HG03066 (cell line): Measurements from ENCODE around the gene KCNQ4.

Experiments used
- ATAC-seq: cut with Tn5 transposase; IDR thresholded peaks from one replicate; pipeline ENCODE4 v1.9.1; 2021; ENCODE audit warnings: low read depth; ENCODE audit not compliant: unreplicated experiment

Gene KCNQ4

GRCh38 chr1:40776236-40777072, 7.1 kb upstream of the KCNQ4 start:
- no peak for ATAC-seq

DNA sequence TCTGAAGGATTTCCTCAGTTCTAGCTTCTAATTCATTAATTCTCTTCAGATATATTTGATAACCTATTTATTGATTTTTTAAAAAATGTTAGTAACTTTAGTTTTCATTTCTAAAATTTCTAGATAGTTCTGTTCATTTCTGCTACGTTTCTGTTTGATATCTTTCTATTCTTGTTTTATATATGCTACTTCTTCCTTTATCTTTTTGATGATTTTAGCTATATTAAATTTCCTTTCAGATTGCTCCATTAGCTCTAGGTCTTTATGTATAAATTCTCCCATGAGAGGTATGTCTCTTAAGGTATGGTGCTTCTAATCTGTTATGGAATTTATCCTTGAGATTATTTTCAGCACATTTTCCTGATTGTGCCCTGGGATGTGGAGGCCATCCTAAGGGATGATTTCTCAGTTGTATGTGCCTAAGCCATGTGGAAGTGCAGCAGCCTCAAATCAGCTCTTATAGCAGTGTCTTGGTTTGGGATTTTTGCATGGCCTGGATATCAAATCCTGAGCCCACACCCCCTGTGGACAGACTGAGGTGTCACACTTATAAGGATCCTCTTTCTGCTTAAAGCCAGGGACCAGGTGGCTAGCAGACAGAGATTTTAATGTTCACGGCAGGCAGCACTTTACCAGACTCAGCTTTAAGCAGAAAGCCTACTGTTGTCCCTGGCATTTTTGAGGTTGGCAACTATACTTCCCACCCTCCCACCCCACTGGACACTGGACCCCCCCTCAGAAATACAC, 6.2 kb upstream of the KCNQ4 start:
- ATAC-seq: no peak

- ATAC-seq: no peak
Measured at GRCh38 chr1:40780678-40781607, 2.6 kb upstream of the KCNQ4 start.

GRCh38 chr1:40781608-40781971, 2.0 kb upstream of the KCNQ4 start:
- no peak for ATAC-seq

DNA sequence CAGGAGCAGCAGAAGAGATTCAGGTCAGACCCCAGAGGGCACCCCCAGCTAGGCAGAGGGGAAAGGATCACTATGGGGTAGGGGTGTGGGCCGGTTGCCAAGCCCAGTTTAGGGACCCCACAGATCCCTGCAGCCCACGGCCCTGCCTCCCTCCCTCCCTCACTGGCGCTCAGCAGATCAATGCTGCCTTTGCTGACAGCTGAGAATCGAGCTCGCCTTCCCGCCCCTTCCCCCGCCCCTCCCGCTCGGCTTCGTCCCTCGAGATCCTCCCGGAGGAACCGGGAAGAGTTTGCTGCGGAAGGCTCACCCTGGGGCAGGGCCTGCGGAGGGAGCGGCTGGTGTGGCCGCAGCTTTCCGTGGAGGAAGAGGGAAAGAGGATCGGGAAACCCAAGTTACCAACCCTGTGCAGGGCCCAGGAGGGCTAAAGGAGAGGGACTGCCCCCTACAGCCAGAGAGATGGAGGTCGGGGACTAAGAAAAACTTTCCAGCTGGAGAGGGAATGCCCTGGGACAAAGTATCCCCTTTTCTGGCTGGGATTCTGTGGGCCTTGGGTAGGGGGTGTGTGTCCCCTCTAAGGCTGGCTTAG, 1.1 kb upstream of the KCNQ4 start:
- no peak for ATAC-seq

DNA sequence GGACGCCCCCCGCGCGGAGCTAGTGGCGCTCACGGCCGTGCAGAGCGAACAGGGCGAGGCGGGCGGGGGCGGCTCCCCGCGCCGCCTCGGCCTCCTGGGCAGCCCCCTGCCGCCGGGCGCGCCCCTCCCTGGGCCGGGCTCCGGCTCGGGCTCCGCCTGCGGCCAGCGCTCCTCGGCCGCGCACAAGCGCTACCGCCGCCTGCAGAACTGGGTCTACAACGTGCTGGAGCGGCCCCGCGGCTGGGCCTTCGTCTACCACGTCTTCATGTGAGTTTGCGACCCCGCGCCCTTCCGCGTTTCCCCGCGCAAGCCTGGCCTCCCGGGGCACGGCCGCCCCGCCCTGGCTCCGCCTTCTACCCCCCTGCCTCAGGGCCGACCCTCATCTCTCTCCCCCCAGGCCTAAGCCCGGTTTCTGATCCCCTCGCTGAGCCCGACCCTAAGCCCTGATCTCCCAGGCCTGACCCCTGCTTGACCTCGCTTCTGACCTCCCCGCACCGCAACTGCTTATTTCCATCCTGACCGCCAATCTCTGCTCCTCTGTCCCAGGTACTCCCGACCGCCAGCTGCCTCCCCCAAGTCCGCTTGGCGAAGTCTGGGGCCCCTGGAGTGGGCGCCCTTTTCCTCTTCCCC, 669 bp downstream of the KCNQ4 start:
- no peak for ATAC-seq

GRCh38 chr1:40784771-40785151, 1.2 kb downstream of the KCNQ4 start:
- no peak for ATAC-seq

DNA sequence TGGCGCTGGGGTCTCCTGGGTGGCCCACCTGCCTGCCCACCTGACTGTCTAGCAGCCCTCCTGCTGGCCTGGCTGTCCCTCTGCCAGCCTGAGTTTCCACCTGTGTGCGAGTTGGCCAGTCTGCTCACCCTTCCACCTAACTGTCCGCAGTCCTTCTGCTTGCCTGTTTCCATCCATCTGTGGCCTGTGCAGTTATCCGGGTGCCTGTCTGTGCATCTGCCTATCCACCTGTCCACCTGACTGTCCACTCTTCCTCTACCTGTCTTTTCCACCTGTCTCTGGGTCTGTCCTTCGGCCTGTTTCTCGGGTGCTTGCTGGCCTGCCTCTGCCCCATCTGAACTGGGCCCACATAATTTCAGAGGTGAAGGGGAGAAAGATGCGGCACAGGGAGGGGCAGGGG, 1.9 kb downstream of the KCNQ4 start:
- ATAC-seq: no peak

DNA sequence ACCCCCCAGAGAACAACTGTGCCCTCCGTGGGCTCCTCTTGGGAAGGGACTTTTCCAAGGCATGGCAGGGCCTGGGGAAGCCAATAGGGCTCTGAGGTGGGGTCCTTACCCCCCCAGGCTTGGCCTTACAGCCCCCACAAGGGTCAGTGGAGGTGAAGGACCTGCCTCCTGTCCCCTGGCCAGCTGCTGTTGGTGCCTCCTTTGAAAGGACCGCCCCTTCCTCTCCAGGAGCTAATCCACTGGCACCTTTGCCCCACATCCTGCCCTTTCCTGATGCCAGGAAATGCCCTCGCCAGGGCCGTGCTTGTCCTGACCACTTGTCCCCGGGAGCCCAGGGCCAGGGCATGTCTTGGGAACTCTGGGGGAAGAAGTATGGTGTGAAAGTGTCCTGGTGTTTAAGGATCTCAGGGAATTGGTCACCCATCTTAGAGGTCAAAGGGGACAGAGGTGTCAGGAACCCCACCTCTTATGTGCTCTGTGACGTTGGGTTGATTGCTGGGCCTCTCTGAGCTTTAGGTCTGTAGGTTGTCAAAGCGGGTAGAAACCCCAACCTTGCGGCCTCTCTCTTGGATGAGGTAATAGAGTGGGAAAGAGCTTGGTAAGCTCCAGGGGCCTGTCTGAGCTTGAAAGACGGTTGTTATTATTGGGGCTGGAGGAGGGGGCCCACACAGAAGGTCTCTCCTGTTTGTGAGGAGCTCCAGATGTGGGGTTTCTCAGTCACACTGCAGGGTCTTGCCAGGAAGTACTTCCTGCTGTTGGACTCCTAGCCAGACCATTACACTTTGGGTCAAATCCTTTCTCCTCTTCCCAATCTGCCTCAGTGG, 2.8 kb downstream of the KCNQ4 start:
- no peak for ATAC-seq

- no peak for ATAC-seq
Measured at GRCh38 chr1:40786995-40787705, 3.6 kb downstream of the KCNQ4 start.

- ATAC-seq: no peak
Measured at GRCh38 chr1:40787737-40788560, 4.4 kb downstream of the KCNQ4 start.

- ATAC-seq: no peak
Measured at GRCh38 chr1:40788561-40789341, 5.2 kb downstream of the KCNQ4 start.

- ATAC-seq: no peak
Measured at GRCh38 chr1:40789342-40789598, 5.7 kb downstream of the KCNQ4 start.

- ATAC-seq: no peak
Measured at GRCh38 chr1:40789661-40790430, 6.3 kb downstream of the KCNQ4 start.

DNA sequence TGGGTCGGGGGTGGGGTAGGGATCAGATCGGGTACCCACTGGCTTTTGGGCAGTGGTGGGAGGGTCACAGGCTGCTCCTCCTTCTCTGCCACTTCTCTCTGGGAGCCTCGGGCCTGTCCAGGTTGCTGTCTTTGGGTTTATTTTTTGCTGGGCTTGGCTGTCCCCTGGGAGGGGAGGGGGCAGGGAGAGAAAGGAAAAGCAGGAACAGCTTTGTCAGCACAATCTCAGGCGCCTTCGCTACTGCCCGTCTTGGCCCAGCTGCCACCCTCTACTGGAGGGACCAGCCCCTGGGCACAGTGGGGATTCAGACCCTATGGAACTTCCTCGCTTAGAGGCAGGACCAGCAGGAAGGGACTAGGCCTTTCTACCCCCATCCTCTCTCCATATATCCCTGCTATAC, 8.4 kb downstream of the KCNQ4 start:
- no peak for ATAC-seq

GRCh38 chr1:40793617-40794016, 10.0 kb downstream of the KCNQ4 start:
- no peak for ATAC-seq

- ATAC-seq: no peak
Measured at GRCh38 chr1:40794048-40794447, 10.5 kb downstream of the KCNQ4 start.
